GM19463 (cell line): ENCODE measurements around the gene FGG.

ENCODE experiments used
- ATAC-seq: cut with Tn5 transposase; IDR thresholded peaks from one replicate; pipeline ENCODE4 v1.9.1; 2021; ENCODE audit warnings: mild to moderate bottlenecking, moderate library complexity; ENCODE audit not compliant: unreplicated experiment

The FGG gene

DNA sequence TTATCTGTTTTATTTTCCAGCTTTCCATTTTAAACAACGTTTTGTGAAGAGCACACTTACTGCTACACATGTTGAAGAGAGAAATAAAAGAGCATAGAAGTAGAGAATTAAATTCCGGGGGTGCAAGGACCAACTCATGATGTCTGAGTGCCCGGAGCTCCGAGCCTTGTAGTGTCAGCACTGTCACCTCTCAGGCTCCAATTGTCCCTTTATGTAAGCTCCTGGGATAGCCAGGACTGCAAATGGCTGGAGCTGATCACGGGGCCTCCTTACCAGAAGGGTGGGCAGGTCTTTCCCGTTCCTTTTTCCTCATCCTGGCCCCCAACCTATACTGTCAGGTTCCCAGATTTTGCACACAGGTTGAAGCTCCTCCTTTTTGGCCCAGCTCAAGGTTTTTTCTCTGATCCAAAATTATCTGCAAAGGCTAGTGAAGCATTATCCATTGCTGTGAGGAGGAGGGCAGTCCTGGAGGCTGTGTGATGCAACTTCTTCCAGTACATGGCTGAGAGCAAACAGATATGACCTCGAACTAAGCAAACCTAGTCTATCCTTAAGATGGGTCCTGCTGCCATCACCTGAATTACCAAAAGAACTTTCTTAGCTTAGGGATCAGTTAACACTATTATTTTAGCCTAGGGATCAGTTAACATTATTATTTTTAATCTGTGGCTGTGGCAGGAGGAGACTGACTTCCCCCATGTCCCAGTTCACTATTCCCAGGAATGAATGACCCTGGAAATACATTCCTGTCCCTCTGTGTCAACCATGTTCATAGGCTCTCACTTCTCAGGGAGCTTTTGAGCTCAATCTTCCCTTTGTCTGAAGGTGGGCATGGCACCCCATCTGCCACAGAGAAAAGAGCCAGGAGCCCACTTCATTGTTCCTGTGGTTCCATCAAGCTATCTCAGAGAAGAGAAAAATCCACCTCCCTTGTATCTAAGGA, at the start of gene FGG:
FGG (minus strand) TSS at position 185 of the 943 bp plus-strand sequence; CDS start at position 138, 47 bp downstream.
- no peak for ATAC-seq

DNA sequence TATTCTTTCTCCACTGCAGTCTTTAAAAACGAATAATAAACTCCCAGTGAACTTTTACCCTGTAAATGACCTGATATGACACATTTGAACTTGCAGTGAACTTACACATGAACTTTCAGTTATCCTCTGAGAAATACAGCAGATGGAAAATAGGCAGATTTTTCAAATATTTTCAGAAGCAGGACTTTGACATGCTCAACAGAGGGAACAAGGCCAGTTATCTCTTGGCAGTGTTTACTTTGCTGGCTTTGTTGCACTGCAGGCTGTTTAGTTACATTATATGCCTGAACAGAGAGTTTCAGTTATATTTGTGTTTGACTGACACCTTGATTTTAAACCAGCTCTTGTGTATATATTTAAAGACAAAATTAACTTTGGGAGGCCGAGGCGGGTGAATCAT, 47.6 kb upstream of the FGG start:
- ATAC-seq = no peak

DNA sequence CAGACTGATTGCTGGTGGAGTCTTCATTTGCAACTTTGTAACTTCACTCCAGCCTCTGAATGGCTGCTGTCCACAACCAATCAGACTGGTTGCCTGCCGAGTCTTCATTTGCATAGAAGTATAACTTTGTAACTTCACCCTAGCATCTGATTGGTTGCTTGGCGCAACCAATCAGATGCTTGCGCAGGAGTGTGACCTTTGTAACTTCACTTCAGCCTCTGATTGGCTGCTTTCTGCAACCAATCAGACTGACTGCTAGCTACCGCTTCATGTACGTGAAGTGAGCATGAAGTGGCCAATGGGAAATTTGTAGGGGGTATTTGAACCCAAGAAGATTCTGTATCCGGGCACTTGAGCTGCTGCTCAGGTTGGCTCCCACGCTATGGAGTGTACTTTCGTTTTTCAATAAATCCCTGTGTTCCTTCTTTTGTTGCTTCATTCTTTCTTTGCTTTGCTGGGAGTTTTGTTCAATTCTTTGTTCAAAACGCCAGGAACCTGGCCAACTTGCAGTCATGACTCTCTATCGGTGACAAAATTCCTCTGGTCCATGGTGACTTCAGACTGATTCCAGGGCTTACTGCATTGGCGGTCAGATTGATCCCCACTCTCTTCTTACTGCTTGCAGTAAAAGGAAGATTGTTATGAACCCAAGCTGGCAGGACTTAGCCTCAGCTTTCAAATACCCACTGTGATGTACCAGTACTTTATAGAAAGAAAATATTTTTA, 46.4 kb upstream of the FGG start:
- ATAC-seq = no peak

DNA sequence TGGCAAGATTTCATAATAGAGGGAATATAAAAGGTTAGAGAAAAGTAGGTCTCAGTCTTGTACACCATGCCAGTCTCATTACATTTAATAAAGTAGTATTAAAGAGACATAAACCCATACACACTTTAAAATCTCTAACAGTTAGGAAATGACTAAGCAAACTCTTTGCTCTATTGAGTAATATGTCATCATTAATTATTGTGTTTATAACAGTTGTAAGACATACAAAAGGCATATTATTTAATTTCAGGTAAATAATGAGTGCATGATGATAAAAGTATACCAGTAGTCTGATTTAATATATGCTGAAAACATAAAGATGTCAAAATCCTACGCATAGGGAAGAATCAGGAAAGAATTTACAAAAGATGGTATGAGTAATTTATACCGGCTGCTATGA, 31.0 kb upstream of the FGG start:
- no peak for ATAC-seq

DNA sequence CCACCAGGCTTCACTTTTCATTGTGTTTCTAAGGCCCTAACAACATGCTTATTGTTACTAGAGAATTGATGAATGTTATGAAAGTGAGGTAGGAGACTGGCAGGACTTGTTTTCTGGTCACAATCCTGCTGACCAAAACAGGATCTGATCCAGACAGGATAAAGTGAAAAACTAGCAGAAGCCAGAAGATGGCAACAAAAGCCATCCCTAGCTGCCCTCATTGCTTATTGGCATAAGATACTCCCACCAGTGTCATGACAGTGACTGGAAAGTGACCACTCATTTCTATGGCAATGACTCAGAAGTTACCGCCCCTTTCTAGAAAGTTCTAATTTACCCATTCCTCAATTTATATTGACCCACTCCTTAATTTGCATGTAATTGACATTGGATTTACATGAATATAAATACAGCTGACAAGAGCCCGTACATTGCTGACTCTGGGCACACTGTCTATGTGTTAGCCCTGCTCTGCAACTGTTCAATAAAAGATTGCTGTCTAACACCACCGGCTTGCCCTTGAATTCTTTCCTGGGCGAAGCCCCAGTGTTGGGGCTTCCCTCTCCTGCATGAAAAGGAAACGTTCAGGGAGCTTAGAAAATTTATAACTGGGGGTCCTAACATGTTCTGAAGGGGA, 30.0 kb upstream of the FGG start:
- no peak for ATAC-seq

DNA sequence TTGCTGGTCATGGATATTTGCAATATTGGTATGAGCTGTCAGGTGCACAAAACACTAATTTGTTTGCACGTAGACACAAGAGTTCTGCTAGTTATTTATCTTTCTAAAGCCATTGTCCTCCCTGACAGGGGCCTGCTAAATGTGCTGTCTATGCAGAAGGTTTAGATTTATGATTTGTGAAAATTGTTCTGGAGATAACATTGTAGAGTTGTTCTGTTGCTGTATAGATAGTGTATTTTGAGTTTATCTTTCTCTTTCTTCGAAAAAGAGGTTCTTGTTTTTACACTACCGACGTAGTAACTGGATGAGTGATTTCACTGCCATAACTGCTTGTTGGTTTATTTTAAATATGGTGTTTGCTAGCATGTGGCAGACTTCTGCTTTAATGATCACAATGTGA, 28.5 kb upstream of the FGG start:
- no peak for ATAC-seq

DNA sequence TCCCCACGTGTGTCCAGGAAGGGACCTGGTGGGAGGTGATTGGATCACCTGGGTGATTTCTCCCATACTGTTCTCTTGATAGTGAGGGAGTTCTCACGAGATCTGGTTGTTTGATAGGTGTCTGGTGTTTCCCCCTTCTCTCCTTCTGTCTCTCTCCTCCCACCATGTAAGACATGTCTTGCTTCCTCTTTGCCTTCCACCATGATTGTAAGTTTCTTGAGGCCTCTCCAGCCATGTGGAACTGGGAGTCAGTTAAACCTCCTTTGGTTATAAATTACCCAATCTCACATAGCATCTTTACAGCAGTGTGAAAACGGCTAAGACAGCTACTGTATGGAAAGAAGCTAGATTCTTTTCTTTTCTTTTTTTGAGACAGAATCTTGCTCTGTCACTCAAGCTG, 21.6 kb upstream of the FGG start:
- ATAC-seq = no peak

DNA sequence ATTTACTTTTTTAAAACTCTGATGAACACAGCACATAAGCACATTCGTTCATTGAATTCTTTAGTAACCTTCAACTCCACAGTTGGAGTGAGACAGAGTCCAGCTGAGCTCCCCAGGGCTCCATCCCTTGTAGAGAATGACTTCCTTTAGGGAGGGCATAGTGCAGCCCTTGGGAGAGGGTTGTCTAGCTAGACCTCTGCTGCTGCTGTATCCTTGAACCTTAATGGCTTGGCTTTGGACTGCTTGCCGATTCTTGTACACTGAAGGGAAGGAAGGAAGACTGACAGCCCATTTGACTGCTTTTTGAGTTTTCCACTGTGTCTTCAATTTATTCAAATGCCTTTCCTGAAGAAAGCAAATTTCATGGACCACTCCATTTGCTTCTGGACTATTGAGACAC, 19.4 kb upstream of the FGG start:
- ATAC-seq = no peak

DNA sequence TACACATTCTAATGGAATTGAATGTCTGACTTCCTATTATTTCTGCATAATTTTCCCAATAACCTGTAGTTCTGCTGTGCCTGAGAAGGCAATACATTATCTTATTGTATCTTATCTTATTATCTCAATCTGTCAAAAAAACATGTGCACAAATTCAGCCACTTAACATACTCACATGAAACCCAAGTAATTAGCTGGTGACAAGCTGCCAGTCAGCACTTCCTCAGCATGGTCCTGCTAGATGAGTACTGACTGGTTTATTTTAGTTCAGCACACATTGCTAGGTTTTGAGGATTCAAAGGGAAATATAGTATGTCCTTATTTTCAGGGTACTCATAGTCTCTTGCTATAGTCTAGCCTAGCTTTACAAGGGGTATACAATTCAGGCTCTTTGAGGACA, 17.9 kb upstream of the FGG start:
- ATAC-seq = no peak

DNA sequence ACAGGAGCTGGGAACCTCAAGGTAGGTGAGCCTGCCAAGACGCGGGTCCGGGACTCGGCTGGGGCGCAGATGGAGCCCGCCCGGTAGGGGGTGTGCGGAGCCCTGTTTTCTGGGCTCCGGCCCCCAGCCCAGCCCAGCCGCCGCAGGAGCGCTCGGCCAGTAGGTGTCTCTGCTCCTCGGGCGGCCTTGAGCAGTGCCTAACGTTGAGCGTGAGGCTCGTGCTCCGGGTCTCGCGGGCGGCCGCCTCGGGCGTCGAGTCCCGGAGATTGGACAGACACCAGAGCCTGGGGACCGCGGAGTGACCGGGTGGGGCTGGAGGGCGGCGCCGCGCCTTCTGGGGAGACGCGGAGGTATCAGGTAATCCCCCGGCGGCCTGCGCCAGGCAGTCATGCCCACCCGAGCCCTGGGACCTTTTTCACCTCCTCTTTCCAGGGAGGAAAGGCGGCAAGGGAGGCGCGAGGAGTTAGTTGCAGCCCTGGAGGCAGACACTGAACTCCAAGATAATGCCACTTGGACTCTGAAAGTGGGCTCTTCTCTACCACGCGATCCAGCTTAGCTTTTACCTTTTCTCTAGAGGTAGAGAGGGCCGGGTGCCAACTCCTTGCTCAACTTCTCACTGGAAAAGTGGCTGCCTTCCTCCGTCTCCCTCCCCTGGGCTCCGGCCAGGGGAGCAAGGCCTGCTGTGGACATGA, 14.5 kb upstream of the FGG start:
- ATAC-seq = peak; percentile 98

DNA sequence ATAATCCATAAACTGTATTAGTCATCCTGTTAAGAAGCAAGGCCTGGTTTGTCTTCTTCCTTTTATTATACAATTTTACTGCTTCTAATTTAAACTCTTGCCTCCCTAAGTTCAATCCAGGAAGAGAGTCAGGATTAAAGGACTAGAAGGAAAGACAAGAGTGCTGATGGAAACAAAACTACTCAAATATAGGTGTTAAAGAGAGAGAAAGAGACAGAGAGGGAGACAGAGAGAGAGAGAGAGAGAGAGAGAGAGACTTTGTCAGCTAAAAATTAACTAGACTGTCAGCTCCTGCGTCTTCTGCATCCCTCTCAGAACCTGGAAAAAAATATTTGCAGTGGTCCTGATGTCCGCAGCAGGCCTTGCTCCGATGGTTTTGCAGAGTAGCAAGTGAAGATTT, 13.5 kb upstream of the FGG start:
- ATAC-seq = no peak

DNA sequence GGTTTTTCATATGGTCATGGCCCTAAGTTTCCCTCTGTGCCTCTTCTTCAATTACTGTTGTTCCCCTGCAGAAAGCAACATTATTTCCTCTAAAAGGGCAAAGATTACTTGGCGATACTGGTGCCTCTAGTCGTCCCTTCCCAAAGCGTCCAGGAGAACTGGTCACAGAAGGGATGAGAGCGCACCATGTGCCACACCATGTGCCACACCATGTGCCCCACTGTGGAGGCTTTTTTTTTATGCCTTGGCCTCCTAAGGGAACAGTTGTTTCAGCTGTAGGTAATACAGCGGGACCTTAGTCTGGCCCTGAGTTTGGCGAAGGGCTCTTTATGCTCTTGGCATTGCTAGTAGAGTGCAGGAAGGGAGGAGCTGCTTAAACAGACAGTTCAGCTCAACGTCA, 11.5 kb upstream of the FGG start:
- no peak for ATAC-seq

DNA sequence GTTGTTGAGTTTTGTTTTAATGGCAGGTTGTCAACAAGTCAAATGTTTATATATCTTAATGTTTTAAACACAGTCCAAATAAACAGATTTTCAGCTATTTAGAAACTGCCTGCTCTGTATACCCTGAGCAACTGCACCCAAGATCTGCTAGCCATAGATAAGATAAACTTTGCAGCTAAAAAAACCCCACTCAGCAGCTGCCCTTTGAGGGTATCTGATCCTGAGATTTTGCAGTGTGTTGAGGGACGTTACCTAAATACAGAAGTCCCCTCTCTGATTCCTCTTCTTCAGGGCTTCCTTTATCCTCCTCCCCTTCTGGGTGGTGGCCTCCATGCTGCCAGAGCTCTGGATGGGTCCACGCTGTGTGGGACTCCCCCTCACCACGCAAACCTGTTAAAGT, 11.0 kb upstream of the FGG start:
- ATAC-seq = no peak

DNA sequence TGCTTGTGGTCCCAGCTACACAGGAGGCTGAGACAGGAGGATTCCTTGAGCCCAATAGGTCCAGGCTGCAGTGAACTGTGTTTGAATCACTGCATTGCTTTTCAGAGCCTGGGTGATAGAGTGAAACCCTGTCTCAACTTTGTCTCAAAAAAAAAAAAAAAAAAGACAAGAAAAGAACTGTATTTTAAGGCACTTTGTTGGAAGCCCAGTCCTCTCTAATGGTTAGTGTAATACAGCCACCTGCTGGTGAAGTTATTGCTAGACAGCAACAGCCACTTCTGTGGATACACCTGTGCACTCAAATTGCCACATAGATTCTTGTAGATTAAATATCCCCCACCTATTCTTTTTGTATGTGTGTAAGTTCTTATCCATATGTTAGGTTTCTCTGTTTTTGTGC, 10.1 kb upstream of the FGG start:
- peak; percentile 35 for ATAC-seq

DNA sequence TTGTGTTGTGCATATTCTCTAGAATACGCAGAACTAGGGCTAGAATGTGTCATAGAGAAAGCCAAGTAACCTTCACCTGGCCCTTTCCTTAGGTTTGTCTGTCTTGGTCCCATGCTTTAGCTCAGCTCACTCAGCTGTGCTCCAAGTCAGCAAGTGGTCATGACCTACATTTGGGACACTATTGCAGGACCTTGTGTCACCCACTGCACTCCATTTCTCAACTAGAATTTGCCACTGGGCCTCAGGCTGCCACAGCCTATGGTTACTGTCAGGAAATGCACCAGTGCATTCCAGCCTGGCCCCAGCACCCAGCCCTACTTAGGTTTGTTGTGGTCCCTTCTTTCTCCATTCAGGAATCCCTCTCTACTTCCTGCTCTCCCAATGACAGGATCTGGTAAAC, 7.7 kb upstream of the FGG start:
- no peak for ATAC-seq

DNA sequence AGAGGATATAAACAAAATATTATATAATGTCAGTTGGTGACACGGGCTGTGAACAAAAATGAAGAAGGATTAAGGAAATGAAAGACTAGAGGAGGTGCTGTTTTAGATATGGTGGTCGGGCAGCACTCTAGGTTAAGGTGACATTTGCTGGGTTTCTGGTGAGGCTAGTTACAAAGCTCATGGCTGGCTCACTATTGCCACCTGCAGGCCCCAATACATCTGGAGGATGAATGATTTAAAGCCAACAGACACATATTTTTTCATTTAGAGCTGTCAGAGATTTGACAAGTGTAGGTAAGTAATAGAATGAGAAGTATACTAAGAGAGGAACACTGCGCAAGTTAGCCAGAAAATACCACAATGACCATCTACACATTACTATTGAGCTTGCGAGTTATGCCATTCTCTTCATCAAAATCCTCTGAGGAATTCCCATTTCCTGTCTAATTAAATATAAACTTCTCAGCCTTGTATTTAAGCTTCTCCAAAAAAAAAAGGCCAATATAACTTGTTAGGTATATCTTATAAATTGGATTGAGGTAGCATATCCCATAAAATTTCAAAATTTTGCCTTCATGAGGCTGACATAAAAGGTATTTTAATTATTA, 6.4 kb upstream of the FGG start:
- ATAC-seq = peak; percentile 55

DNA sequence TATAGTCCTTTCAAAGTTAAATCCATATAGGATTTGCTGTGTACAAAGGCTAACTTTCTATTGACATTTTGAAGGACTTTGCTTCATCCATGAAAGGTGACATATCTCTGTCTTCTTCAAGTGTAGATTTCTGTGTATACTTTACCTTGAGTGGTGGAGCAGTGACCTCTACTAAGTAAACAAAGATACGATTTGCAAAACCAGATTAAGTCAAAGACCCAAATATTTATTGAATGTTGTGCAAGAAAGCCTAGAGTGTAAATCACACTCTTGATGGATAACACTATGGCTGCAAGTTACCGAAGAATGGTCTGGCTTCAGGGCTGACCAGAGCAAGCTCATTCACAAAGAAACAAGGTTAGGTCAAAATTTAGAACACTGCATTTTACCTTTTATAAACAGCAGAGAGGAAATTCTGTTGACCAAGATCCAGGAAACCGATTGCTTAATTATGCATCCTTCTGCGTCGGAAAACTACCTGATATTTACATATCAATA, 5.4 kb upstream of the FGG start:
- no peak for ATAC-seq

DNA sequence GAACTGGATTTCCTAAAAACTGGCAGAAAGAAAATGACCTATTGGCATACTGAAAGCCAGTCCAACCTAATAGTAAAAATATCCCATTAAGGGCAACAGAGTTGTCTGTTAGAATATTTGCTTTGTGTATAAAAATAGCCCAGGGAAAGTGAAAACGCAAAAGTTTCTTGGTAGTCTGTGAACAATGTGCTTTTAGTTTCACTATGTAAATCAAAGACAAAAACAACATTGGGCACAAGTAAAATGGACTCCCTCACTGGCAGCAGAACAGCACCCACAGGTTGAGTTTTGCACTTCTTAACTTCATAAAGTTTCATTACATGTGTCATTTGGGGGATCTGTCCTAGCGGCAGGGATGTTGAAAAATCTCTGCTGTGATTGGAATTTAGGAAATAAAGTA, 4.3 kb upstream of the FGG start:
- ATAC-seq = peak; percentile 92

DNA sequence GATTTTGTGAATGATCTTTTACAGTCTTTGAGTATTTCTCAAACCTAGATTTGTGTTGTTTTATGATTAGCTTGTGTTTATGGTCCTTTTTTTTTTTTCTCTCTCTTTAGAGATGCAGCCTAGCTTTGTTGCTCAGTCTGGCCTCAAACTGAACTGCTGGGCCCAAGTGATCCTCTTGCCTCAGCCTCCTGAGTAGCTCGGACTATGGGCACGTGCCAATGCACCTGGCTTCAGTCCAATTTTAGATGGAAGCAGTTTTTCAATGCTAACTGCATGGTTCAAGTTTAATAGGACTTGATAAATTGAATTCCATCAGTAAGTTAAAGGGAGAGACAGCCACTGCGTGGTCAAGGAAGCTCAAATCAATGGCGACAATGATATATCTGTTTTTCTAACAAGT, 3.8 kb upstream of the FGG start:
- ATAC-seq = peak; percentile 2

DNA sequence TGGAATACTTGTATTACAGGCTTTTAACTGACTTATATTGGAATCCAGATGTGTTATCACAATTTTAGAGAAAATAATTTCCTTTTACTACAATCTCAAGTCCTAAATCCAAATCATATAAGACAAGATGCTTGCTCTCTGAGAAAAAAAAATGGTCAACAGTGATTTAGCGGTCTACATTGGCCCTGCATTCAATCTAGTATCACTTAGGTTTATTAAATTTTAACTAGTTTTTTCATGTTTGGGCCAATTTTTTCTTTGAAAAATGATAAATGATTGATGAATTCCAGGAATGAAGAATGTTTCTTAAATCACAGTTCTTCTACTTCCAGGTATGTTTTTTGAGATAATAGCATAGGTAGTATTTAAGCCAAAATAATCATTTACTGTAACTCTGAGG, 2.8 kb upstream of the FGG start:
- ATAC-seq = no peak

DNA sequence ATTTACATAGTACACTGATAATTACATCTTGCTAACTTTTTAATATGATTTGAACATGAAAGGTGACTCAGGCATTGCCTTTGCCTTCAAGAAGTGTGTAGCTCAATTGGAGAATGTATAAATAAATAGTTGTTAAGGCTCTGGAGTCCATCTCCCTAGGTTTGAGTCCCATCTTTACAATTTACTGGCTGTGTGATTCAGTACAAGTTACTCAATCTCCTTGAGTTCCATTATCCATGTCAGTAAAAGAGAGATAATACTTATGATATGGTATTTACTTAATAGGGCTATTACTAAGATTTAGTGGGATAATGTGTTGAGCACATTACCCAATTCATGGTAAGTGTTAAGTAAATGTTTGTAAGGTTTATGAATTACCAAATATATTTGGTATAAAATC, 1.9 kb upstream of the FGG start:
- ATAC-seq = no peak
